HG03442 (cell line): ENCODE data around the gene KCNN1.
"Not testable (repeated sequence)": the region's sequence is repeated elsewhere in the genome, so short reads cannot be mapped to it uniquely, and the experiment has no call there.

Experiments used
- ATAC-seq: cut with Tn5 transposase; IDR thresholded peaks from one replicate; pipeline ENCODE4 v1.9.1; 2021; ENCODE audit warnings: mild to moderate bottlenecking, moderate library complexity; ENCODE audit not compliant: unreplicated experiment

Gene KCNN1

GRCh38 chr19:17966550-17967256 is at the start of gene KCNN1:
KCNN1 (plus strand) TSS chr19:17967107; CDS start chr19:17973889, 6,782 bp downstream.
- no peak for ATAC-seq

- ATAC-seq: not testable (repeated sequence)
Observed at GRCh38 chr19:17918151-17918550, 48.8 kb upstream of the KCNN1 start.

GRCh38 chr19:17919122-17919521 is 47.8 kb upstream of the KCNN1 start:
- ATAC-seq: not testable (repeated sequence)

- no peak for ATAC-seq
Observed at GRCh38 chr19:17920527-17920926, 46.4 kb upstream of the KCNN1 start.

GRCh38 chr19:17922138-17922537 is 44.8 kb upstream of the KCNN1 start:
- ATAC-seq: no peak

GRCh38 chr19:17926044-17926443 is 40.9 kb upstream of the KCNN1 start:
- no peak for ATAC-seq

- ATAC-seq: no peak
Observed at GRCh38 chr19:17929056-17929455, 37.9 kb upstream of the KCNN1 start.

- no peak for ATAC-seq
Observed at GRCh38 chr19:17931532-17932191, 35.2 kb upstream of the KCNN1 start.

GRCh38 chr19:17932485-17933338 is 34.2 kb upstream of the KCNN1 start, which contains the start of gene CCDC124:
CCDC124 (plus strand) TSS chr19:17933015; CDS start chr19:17936421, 3,406 bp downstream.
- peak; percentile 75 for ATAC-seq

- ATAC-seq: no peak
Observed at GRCh38 chr19:17933414-17934129, 33.3 kb upstream of the KCNN1 start.

- ATAC-seq: no peak
Observed at GRCh38 chr19:17936379-17936778, 30.5 kb upstream of the KCNN1 start.

- no peak for ATAC-seq
Observed at GRCh38 chr19:17937371-17937900, 29.5 kb upstream of the KCNN1 start.

- ATAC-seq: no peak
Observed at GRCh38 chr19:17938092-17938845, 28.6 kb upstream of the KCNN1 start.

GRCh38 chr19:17942181-17942580 is 24.7 kb upstream of the KCNN1 start:
- ATAC-seq: no peak

- ATAC-seq: no peak
Observed at GRCh38 chr19:17942582-17943273, 24.2 kb upstream of the KCNN1 start.

GRCh38 chr19:17943274-17944221 is 23.4 kb upstream of the KCNN1 start:
- ATAC-seq: no peak

GRCh38 chr19:17944301-17944700 is 22.6 kb upstream of the KCNN1 start:
- no peak for ATAC-seq
